HL-60/S4 treated with phorbol 12-myristate 13-acetate at 8.2 ng/mL for 4 days and 3 days (cell line): ENCODE measurements around the gene TUT1.
"Not testable (repeated sequence)": the region's sequence is repeated elsewhere in the genome, so short reads cannot be mapped to it uniquely, and the experiment has no call there.

ENCODE experiments used
- in situ Hi-C: fragments of 300-500 bp; cut with MboI; formaldehyde crosslinking; loops from 2 replicates; pipeline ENCODE4 v1.15.0; 2022; ENCODE audit warnings: low sequenced_read_pairs

TUT1 gene

DNA sequence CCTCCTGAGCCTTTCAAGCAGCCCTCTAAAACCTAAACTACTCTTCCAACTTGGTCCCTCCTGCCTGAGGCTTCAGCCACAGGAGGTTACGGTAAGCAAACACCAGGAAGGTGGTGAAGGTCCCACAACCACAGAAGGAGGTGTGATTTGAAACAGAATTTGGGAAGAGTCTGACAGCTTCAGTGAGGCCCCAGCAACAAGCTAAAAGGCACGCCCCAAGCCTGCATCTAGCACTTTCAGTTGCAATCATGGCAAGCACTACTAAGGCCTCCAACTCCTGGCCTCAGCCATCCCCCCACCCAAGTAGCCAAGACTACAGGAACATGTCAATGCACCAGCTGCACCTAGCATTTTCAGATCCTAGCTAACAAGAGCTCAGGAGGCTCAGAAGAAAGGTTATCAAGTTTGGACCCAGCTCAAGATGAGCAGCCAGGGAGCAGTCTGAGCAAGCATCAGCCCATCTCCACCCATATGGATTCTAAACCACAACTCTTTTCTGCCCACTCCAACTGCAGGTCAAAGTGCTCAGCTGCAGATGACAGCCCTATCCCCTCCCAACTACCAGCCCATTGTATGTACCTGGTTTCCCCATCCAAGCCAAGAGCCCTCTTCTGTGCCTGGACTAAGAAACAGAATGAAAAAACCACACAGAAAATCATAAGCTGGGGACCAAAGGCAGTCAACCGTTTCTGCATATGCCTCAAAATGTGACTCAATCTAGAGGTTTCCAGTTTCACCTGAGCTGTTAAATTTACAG is 34.3 kb downstream of the TUT1 start:
- in situ Hi-C loops = no loop called here

DNA sequence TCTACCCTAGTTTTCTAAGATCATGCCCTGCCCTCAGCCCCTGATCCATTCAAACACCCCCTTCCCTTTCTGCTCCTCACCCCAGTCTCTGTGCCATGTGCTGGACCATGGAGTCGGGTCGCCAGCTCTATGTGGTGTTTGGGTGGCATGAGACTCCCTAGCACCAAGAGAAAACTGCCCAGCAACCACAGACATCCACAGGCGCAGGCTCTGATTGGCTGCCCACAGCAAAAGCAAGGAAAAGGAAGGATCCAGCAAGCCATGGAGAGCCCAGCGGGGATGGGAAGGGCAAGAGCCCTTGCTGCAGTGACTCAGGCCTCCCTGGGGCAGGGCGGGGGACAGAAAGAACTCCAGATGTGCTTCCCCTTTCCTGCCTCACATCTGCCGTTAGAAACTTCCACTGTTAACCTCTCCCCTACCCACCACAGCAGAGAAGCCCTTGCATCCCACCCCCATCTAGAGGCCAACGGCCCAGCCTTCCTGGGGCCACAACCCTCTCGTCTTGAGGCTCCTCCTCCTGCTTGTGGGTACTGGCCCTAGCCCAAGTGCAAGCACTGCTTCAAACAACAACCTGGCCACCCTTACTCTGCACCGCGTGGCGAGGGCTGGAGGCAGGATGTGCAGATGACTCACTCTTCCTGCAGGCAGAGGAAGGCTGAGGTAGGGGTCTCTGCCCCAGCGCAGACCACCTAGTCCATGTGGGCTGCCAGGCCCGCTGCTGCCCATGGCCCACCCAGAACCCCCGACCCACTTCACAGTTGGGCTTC is 35.0 kb downstream of the TUT1 start:
- in situ Hi-C loops = no loop called here

DNA sequence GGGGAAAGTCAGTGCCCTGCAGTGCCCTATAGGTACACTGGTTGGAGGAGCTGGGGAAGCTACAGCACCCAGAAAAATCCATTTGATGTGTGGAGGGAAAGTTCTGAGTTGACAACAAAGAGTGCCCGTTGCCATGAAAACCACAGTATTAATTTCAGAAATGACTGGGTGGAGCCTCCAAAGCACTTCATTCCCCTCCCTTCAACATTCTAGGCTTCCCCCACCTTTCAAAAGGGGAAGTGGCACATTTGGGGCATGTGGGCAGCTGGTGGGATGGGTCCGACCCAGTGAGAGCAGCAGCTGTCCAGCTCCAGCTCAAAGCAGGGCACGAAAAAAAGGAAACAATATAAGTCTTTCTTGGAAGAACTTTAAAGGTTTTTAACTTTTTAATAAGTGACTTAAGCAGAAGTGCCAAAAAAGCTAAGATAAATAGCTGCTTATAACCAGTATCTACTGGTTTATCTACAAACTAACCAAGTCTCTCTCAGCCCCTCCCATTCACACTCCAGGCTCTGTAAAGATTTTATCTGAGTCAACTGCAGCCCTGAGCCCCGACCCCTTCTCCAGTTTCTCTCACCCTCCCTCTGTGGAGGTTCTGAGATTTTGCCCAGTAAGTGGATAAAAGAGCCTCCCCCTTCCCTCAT is 35.7 kb downstream of the TUT1 start:
- in situ Hi-C loops = no loop called here

DNA sequence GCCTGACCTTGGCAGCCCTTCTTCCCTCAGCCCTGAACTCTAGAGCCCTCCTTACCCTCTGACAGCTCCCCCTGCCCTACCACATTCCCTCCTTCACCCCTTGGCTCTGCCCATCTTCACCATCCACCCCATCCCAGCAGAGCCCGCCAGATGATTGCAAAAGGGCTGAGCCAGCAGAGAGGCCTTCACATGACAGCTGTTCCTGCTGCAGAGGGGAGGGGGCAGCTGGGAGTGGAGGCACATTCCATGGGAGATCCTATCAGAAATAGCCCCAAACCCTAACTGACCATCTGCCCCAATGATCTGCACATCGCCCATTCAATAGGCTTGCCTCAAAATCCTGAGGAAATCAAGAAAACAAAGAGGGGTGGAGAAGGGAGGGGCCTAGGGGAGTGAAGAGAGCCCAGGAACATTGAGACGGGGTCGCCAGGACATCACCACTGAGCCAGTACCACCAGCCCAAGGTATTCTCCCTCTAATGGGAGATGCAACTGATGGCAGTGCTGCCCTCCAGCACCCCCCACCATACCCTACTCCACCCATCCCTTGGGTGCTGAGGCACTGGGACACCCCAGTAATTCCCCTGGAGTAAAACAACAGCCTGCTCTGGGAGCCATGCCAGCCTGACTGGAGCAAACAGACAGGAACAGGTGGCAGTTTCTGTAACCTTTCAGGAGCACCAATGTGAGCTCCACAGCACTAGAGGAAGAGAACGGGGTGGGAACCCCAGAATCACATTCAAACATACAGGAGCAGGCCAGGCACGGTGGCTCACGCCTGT is 36.7 kb downstream of the TUT1 start:
- in situ Hi-C loops = no loop called here

DNA sequence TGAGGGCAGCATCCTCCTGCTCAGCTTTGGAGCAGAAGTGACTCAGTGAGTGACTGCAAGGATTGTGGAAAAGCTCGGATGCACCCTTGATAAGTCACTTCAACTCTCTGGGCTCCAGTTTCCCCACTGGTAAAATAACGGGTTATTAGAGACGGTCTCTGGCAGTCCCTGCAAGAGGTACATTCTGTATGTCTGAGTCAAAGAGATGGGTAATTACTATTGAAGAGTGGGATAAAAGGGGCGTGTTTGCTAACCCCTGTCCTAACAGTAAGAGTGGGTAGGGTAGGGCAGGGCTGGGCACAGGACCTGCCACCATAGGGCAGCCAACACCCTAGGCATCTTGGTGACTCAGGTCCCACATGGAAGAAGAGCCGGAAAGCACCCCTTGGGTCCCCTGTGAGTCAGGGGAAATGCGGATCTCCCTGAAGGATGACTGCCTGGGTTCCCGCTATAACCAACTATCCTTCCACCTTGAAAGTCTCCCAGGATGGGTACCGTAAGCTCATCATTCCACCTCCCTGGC is 37.4 kb downstream of the TUT1 start:
- in situ Hi-C loops = no loop called here

DNA sequence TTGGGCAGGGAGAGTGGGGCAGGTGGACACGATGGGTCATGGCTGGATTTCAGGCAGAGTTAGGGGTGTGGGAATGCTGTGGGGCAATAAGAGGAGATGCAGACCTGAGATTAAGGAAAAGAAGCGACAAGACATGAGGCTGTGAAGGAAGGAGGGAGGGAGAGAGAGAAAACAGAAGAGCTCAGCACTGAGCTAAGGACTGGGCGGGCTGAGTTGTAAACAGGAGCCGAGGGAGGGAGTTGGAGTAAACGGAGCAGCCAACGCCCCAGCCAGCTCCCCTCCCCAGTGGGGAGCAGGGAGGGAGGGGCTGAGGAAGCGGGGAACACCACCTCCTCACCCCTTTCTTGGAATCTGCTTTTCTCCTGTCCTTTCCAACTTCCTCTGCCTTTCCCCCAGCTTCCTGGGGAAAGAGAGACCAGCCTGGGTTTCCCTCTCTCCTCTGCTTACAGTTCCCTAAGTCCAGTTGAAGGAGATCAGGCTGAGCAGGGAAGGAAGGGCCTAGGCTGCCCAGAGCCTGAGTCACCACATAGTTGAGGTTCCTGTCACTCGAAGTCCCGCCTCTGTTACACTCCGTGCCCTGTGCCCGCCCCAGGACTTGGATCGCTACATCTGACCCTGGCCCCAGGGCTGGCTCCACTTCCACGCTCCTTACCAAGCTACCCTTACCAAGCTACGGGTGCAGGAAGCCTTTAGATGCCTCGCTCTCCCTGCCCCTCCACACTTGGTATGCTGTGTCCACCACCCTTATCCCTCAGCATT is 38.1 kb downstream of the TUT1 start:
- in situ Hi-C loops = no loop called here

DNA sequence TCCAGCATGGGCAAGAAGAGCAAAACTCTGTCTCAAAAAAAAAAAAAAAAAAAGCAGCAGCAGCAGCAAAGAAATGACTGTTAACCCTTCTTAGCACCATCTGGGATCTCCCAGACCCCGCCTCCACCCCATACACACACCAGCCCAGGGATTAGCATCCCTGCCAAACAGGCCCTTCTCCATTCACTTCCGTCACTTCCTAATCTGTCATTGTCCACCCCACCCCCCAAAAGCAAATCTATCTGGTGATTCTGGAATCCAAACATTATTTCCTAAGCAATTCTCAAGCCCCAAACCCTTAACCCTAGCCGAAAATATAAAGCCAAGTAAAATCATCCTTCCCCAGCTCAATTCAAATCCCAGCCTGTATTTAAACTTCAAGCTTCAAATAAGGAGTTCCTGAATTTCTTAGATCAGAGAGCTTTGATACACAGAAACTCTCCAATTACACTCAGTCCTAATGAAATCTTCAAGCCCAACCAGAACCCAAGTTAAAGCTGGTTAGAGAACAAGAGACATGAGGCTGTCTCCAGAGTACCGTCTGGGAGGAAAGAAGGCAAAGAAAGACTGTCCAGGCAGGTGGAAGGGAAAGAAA is 38.7 kb downstream of the TUT1 start:
- in situ Hi-C loops = no loop called here

DNA sequence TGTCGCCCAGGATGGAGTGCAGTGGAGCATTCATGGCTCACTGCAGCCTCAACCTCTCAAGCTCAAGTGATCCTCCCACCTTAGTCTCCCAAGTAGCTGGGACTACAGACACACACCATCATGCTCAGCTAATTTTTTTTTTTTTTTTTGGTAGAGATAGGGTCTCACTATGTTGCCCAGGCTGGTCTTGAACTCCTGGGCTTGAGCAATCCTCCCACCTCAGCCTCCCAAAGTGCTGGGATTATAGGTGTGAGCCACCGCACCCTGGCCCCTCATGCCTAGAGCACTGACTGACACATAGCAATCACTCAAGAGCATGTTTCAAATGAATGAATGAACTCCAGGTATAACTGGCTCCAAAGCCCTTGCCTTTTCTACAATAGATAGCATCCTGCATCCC is 40.8 kb downstream of the TUT1 start:
- in situ Hi-C loops = not testable (repeated sequence)

DNA sequence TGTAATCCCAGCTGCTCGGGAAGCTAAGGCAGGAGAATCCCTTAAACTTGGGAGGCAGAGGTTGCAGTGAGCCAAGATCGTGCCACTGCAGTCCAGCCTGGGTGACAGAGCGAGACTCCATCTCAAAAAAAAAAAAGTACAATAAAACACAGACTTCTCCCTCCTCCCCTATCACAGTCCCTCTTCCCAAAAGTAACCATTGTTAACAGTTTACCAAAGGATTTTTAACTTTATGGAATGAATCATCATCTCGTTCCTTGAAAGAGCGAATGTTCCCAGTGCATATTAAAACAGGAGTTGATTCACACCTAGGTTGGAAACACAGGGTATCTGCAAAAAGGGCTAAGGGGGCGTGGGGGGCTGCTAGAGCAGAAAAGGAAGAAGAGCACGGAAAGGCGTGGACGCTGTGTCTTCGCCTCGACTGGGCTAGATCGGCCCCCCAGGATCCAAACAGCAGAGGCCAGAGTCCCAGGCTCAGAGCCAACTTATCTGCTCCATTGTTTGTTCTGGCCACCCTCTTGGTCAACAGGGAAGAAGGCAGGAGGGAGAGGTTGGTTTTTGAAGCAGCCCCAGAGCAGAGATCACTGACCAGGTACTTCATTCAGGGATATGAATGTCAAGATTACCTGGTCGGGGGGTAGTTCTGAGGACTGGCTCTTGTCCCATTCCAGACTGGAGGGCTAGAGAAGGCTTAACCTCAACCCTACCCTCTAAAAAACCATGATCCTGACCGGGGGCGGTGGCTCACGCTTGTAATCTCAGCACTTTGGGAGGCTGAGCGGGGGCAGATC is 42.6 kb downstream of the TUT1 start:
- in situ Hi-C loops = no loop called here

DNA sequence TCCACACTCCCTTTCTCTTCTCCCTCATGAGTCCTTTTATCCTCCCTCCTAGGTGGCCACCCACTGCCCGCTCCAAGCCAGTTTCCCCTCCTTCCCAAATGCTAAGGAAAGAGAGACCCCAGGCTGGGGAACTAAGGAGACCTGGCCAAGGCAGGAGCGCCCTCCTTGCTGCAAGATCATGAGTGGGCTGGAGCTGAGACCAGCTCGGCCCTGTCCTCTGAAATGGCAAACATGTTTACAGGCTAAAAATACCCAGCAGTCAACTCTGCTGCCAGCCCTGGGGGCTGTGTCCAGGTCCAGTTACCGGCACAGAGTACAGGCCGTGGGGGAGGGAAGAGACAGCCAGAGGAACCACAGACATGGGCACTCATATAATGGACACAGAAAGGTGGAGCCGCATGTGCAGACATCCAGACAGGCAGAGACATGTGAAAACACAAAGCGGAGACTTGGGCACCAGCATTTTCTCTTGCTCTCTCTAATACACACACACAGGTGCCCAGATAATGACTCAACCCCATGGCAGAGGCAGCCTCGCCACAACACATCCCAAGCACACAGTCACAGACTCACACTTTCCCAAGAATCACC is 43.5 kb downstream of the TUT1 start:
- in situ Hi-C loops = no loop called here

DNA sequence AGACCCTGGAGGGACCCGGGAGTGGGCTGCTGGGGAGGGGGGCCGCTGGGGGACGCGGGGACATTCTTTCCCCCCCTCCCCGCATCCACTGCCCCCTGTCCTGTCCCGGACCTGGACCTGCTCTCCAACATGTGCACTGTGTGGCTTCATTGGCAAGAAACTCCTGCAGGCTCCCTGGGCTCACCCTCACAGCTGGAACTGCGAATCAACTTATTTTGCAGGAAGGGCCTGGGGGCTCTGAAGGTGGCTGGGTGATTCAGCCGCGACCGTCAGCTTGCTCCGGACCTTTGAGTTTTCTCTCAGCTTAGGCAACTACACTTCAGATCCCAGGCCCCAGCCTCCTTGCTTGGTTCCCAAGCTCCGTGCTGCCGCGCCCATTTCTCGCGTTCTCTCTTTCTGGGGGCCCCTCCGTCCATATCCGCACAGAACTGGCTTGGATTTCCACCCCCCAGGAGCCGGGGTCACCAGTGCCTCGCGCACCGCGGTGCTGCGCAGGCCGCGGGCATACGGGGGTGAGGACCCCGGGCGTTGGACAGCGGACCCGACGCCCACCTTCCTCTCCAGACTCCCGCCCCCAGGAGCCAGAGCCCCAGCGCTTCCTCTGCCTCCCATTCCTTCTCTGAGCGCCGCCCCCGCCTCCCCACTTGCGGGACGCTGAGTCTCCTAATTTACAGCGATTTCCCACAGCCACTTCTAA is 44.2 kb downstream of the TUT1 start:
- in situ Hi-C loops = no loop called here

DNA sequence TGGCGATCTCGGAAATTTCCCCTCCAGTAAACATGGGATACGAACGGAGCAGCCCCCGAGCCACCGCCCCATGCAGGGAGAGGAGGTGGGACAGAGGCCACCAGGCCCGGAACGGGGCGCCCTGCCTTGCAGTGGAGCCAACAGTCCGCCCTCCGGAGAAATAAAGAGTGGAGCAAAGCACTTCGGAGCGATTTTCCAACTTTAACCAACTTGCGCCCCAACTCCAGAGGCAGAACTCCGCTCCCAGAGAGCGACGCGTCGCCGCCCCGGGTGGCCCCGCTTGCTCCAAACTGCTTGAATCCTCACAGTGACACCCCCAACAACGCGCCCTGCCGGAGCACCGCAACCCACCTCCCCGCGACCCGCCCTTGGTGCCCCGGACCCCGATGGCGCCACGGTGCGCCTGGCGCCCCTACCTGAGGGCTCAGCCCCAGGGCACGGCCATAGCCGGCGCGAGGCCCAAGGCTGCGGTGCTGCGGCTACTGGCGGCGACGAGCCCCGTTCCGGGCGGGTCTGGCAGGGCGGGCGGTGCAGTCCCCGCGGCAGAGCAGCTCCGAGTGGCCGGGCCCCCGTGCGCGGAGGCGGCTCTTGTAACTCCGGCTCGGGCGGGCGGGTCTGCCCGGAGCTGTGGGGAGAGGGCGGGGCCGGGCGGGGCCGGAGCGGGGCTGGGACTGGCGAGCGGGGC is 44.9 kb downstream of the TUT1 start, which contains the start of gene AHNAK:
AHNAK (minus strand) TSS at position 563 of the 685 bp plus-strand sequence. CDS start 10,708 bp downstream, outside the sequence.
- in situ Hi-C loops = no loop called here

DNA sequence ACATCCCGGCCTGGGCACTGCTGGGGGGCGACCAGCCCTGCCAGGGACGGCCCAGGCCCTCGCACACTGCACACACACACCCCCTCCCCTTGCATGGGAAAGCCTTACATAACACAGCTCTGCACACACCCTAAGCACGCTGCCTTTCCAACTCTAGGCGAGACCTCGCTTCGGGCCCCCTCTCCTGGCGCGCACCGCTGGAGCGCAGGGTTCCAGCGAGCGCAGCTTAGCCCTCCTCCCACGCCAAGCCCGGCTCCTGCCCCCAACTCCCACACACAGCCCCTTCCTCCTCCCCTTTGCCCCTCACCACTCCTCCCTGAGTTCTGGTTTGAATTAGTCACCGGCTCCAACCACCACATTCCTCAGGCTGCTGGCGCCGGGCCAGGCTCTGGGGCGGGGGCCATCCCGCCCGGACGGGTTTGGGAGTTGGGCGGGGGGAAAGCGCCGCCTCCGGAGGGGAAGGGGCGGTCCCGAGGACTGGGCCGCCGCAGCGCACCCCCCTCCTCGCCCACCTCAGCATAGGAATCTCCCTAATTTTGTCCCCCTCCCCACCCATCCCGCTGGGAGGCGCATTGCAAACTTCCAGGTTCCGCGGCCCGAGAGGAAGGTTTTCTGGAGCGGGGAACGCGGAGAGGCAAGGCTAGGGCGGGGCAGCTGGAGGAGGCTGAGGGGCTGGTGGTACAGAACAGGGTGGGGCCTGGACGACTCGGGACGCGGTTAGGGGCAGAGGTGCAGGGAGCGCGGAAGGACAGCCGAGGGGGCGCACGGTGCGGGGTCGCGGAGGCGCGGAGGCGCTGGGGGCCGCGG is 45.7 kb downstream of the TUT1 start:
- in situ Hi-C loops = no loop called here

DNA sequence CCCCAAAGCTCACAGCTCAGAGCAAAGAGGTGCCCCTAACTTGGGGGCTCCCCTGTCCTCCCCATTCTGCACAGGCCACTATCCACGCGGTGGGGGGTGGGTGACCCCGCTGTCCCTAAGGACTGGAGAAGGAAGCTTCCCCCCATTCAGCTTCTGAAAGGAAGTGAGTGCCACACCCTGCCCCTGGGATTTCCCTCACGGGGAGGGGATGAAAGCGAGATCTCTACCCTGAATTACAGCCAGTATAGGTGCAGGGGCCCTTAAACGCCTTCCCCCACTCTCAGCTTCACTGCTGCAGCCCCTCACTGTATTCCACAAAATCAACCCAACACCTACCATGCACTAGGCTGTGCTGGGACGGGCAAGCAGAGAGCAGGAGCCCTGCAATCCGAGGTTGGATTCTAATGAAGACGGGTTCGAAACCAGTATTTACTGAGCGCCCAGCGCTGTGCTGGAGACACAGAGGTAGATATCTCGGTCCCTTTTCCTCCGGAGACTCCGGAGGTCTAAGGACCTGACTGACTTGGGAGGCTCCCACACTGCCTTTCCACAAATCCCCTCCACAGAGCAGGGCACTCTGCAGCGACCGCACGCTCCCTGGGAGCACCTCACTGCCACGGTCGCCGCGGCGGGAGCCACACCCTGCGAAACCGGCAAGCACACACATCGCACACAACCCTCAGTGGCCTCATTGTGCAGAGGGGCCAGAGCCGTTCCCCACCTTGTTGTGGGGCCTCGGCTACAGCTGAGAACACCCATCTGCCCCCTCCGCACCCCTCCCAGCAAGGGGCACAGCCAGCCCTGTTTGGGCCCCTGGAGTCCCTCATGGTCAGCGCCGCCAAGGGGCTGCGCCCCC is 46.5 kb downstream of the TUT1 start:
- in situ Hi-C loops = no loop called here

DNA sequence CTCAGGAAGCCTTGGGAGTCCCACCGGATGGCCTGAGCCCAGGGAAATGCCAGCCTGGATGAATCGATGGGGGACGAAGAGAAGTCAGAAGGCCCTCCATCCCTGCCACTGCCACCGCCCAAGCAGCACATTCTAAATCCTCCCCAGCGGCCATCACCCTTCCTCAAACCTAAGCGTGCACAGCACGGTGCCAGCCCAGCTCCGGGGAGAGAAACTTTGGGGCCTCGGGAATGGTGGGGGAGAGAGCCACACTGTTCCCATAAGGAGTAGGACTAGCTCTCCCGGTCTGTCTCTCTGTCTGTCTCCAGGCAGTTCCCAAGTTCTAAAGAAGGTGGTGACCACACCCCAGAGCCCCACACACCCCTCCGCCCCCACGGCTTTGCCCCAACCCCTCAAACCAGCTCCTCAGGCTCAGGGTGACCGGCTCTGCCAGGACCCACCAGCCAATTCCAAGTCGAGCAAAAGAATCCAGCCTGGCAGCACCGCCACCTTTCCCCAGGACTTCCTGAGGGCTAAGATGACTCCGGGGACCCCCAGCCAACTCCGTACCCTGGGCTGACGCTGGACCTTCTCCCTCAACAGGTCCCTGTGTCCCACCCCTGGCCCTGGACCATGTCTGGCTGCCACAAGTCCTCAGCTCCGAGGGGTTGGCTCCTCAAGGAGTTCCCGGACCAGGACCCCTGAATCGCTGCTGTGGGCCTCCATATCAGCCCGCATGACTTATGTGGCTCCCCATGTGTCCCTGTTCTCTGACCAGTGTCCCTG is 47.5 kb downstream of the TUT1 start:
- in situ Hi-C loops = no loop called here
